Hematopoietic multipotent progenitor cell (in vitro differentiated cells): ENCODE results near the gene MCRIP2. TPM values are rescaled to one million over a fixed set of nuclear protein-coding genes. Genes with fewer than 3 reads are reported as not detected.

Source experiments
- DNase-seq, 3 donors: peaks; one replicate each; pipeline ENCODE4 v3.0.0-alpha.2; 2011 to 2015; ENCODE audit warnings: low read depth in 2 of 3, low spot score in 2 of 3
- total RNA-seq: library from RNA; depleted of rRNA; stranded (reverse); fragments of >200 nt; gene quantifications from one replicate; pipeline ENCODE4 v1.2.3, GENCODE V29; 2012

Gene MCRIP2
- total RNA-seq, 1 donor, result 20.5 TPM

DNA sequence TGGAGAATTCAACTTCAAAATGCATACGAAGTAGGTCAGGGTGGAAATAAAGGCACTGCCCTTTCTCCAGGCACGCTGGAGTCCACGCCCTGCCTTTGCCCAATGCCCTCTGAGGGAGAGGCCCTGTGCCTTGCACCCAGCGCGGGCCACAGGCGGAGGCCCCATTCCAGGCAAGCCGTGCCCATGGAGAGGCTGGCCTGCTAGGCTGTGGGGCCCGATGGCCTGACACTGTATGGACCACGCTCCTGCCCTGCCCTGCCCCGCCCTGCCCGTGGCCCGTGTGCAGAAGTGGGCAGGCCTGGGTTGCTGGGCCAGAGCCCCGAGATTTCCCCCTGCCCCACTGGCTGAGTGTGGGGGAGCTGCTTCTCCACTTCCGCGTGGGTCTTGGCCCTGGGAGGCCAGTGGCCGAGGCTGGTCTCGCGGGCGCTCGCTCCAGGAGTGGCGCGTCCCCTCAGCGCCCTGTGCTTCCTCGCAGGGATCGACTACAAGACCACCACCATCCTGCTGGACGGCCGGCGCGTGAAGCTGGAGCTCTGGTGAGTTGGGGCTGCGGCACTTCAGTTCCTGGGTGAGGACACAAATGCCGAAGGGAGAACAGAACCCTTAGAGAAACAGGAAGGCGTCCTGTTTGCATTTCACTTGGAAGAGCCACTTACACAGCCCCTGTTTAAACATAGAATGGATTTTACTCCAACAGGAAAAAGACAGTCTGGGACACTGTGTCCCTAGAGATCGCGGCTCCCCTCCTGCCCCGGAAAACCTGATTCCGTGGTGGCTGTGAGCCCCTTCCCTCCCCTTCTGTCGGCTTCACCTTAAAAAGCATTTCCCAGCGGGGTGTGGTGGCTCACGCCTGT lies 24.7 kb upstream of the MCRIP2 start:
- DNase-seq, result no peak

DNA sequence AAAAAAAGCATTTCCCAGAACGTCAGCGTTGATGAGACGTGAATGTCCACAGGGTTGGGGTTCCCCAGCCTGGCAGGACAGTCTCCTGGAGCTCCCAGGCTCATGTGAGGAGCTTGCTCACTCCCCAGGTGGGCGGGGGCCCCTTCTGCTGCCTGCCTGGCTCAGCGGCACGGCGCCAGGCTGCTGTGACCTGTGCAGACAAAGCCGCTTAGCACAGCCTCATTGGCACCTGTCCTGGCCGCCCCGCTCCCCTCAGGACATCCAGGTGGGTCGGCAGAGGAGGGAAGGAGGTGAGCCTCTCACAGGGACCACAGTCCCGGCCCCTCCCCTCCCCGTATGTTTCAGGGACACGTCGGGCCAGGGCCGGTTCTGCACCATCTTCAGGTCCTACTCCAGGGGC lies 23.8 kb upstream of the MCRIP2 start:
- DNase-seq, result no peak

DNA sequence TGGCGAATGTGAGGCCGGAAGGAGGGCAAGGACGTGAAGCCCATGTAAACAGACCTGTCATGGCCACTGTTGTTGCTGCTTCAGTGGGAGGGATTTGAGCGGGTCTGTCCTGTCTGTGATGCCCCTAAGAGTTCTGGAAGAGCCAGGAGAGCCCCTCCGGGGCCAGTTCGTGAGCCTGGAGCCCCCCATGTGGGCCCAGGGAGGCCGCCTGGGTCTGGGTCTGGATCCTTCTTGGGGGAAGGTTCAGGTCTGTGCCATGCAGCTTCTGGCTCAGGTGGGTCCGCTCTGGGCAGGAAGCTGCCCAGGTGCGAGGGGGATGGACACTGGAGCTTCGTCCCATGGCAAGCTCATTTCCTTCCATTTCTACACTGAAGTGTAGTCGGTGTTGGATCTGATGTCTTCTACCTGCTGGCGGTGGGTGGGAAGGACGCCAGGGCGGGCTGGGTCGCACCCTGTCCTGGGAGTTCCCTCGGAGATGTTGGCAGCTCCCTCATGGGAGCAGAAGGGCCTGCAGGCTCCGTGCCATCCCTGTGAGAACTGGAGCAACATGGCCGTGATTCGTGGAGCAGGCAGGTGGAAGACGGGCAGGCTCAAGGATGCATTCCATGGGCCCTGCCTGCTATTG lies 22.0 kb upstream of the MCRIP2 start:
- no peak for DNase-seq

DNA sequence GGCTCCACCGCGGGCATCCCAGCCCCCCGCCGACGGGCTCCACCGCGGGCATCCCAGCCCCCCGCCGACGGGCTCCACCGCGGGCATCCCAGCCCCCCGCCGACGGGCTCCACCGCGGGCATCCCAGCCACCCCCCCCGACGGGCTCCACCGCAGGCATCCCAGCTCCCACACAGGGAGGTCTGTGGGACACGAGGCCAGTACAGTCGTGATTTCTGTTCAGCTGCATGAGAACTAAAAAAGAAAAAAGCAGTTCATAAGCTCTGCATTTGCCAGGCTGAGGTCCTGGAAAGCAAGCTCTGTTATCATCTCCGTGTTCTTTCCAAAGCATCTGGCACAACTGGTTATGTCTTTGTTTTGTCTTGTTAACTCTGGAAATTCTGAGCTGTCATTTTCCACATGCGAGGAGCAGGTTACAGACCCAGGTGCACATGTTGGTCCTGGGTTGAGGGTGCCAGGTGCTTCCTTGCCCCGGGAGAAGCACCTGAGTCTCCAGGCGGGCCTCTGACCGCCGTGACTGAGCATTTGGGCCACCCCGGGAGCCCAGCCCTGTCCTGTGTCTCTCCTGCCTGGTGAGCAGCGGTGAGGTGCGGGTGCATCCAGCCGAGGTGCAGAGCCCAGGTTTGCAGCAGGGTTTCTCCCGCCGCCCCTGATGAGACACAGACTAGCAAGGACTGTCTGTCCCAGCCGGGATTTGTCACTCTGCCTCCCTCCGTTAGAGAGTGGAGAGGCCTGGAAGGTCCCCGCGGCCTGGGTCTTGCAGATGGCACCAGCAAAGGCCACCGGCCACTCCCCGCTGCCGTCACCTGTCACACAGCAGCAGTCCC lies 20.7 kb upstream of the MCRIP2 start:
- no peak for DNase-seq

DNA sequence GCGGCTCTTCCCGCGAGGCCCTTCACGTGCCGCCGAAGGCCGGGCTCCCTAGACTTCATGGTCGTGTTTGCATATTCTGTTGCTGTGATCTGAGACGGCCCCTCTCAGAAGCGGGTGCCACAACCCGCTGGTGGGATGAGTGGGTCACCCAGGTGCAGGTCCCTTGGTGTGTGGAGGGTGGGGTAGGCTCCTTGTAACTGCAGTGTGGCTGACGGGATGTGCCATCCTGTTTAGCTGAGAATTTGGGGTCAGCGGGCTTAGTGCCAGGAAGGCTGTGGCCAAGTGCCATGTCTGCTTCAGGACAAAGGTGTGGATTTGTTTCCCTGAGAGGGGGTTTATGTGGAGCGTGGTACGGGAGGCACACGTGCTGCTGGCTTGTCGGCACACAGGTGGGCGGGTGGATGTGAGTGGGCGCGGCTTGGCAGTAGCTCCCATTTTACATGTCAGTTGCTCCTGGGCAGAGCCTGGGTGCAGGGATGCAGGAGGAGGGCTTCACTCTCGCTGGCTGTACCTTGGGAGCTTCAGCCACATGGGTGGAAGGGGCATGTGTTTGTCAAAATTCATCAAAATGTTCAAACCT lies 20.0 kb upstream of the MCRIP2 start:
- no peak for DNase-seq

DNA sequence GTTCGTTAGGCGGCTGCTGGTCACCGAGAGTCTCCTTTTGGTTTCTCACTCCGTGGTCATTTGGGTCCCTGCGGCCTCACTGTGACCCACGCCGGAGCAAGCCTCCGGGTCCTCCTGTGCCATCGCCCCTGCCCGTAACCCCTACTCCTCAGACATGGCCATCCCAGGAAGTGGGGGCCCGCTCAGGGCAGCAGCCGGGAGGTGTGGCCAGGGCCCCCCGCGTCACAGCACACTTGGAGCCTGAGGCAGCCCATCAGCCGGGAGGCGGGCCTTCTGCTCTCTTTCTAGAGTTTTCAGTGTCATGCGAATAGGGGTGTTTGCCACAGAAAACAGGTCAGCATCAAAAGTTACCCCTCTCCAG lies 18.7 kb upstream of the MCRIP2 start:
- no peak for DNase-seq

DNA sequence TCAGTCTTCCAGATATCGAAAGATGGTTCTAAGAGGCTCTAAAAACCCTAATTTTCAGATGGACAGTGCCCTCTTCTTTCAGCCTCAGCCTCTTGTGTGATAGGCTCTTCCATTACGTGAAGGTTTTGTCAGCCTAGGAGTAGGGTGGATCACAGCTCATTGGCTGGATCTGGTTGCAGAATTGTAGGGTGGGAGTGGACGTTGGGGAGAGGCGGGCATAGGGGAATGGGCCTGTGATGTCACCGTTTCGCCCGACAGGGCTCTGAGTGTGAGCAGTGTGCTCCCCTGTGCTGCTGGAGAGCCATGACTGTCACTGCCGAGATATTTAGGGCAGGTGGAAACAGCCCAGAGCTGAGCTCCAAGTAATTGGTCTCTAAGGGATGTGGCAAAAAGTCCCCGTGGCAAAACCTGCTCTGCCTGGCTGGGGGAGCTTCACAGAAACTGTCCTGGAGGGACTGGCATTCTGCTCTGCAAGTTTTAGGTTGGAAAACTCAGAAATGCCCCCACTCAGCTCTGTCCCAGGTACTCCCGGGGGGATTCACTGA lies 17.0 kb upstream of the MCRIP2 start:
- DNase-seq, result no peak

DNA sequence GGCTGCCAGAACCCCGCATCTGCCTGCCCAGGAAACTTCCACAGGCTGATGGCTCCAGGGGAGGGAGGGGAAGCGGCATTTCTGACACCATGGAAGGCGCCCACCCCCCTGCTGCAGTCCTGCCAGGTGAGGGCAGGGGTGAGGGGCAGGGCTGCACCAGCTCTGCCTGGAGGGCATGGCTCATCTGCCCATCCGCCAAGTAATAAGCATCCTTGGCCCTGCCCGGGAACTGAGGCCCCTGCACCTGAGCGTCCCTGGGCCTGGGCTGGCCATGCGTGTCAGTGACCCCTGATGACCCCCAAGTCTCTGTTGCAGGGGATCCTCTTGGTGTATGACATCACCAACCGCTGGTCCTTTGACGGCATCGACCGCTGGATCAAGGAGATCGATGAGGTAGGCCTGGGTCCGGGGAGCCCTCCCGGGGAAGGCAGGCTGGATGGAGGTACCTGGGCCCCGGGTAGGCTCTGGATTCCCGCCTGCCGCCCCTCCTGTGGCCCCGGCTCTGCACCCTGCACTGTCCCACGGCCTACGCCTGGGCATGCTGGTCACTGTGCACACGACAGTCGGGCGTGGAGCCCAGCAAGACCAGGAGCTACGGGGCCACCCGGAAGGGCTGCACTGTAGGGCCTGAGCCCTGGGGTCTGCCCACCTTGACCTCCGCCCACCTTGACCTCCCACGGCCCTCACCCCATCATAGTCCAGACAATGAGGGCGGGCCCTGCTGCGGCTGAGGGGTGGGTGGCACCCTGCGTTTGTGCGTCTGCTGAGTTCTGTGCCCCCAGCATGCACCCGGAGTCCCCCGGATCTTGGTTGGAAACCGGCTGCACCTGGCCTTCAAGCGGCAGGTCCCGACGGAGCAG lies 16.3 kb upstream of the MCRIP2 start:
- no peak for DNase-seq

DNA sequence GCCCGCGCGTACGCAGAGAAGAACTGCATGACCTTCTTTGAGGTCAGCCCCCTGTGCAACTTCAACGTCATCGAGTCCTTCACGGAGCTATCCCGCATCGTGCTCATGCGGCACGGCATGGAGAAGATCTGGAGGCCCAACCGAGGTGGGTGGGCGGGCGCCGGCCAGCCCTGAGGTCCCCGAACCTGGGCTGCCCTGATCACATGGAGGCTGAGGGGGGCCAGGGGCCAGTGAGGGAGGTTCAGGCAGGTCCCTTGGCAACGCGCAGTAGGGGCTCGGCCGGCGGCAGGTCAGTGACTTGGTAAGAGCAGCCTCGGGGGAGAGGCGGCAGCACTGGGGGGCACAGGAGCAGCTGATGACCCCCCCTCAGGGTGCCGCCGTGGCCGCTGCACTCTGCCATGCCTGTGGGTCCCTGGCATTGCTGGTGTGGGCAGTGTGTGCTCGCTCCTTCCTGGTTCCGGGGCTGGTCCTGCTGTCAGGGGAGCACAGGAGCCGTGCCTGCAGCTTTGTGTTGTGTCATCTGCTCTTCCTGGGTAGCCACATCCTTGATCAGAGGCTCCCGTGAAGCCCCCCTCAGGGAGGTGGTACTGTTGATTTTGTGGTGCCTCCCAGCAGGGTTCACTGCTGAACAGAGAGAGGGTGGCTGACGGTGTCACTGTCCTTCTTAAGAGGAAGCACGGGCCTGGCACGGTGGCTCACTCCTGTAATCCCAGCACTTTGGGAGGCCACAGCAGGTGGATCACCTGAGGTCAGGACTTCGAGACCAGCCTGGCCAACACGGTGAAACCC lies 15.5 kb upstream of the MCRIP2 start:
- DNase-seq, result no peak

DNA sequence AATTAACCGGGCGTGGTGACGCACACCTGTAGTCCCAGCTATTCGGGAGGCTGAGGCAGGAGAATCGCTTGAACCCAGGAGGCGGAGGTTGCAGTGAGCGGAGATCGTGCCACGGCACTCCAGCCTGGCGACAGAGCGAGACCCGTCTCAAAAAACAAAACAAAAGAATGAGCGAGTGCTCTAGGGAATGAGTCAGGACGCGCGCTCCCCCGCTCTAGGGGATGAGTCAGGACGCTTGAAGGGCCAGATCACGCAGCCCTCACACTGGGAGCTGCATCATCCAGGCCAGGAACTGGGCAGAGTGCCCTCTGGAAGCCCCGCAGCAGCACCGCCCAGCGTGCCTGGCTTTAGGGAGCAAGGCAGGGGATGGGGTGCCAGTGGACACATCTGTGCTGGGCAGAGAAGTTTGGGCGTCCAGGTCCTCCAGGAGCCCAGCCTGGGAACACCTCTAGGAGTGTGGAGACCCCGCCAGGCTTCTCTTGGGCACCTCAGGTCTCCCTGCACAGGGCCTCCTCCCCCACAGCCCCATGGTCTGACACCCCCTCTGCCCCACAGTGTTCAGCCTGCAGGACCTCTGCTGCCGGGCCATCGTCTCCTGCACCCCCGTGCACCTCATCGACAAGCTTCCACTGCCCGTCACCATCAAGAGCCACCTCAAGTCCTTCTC lies 14.7 kb upstream of the MCRIP2 start:
- no peak for DNase-seq

DNA sequence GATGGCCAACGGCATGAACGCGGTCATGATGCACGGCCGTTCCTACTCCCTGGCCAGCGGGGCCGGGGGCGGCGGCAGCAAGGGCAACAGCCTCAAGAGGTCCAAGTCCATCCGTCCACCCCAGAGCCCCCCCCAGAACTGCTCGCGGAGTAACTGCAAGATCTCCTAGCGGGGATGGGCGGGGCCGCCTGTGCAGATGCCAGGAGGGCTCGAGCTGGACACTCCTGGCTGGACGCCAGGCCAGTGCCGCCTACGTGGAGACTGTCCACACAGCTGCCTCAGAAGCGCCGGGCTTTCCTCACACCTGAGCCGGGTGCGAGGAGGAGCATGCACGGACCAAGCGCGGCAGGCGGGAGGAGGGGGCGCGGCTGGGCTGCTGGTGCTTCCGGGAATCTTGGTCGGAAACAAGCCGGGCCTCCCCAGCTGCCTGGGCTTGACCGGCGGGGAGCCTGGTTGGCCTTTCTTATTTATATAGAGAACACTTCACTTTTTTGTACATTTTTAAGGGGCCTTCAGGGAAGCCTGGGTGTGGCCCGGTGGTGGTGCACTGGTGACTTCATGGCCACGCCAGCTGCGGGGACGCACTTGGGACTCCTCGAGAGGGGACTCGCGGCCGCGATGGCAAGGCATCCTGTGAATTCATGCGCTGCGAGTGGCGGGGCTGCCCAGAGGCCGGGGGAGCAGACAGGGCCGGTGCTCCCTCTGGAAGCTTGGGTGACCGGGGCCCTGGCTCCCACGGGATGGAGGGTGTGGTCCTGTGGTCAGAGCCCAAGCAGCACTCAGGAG lies 14.0 kb upstream of the MCRIP2 start:
- no peak for DNase-seq

DNA sequence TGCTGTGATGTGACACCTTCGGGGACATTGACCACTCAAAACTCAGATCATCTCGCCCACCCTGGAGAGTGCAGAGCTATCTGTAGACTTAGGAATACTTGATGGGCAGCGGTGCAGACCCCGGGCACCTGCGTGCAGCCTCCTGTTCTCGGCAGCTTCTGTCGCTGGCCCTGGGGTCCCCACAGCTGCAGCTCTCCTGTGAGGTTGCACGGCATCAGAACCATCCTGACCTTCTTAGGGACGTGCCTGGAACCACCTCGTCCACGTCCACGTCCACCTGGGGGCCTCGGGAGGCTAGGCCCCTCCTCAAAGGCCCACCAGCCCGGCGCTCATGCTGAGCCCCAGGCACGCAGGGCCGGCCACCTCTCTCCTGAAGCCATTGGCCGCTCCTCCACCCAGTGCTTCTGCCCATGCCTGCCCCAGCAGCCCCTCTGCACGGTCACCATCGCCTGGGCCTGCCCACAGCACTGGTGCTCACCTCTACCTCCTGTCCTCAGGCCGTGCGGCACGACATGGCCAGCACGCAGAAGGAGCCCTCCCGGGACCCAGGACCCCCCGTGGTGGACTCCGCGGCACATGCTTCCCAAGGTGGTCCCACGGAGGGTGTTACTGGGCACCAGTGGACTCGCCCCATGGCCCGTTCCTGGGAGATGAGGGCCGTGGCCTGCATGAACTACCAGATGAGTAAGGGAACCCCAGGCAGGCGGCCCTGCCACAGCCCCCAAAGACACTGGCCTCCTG lies 13.1 kb upstream of the MCRIP2 start:
- DNase-seq, result no peak

DNA sequence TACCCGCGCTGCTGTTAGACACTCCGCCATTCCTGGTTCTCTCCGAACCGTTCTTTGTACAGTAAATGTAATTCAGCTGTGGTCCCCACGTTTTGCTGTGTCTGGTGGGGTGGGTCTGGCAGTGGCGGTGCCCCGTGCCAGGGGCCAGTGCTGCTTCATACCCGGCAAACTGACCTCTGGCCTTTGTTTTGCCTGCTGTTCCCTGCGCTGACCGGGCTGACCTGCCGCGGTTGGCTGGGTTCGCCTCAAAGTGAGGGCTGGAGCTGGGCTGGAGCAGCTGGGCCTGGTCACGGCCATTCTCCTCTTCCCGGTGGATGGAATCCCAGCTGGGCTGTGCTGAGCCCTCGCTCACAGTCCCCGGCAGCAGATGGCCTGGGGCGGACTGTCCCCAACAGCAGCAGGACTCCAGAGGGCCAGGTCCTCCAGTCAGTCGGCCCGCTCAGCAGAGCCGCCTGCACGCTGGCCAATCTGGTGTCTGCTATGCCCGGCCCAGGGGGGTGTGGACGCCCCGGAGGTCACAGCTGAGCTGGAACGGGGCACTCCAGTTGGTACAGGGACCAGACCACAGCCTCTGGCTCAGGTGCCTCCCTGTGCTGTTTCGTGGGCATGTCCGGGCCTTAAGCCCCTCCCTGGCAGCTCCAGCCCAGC lies 12.3 kb upstream of the MCRIP2 start:
- no peak for DNase-seq

DNA sequence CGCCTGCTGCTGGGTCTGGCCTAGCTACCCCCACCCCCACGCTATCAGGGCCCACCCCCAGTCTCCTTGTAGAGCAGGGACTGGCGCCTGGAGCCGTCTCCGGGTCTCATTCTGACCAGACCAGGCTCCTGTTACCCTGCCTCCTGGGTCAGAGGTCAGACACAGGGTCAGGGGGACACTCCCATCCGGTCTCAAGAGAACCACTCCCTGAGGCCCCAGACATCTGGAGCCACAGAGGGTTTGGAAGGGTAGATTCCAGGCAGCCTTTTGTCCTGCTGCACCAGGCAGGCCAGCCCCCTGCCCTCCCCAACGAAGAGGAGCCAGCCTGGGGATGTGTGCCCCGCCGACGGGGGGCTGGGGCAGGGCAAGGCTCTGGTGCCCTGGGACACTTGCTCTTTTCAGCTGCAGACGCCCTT lies 11.8 kb upstream of the MCRIP2 start:
- no peak for DNase-seq

DNA sequence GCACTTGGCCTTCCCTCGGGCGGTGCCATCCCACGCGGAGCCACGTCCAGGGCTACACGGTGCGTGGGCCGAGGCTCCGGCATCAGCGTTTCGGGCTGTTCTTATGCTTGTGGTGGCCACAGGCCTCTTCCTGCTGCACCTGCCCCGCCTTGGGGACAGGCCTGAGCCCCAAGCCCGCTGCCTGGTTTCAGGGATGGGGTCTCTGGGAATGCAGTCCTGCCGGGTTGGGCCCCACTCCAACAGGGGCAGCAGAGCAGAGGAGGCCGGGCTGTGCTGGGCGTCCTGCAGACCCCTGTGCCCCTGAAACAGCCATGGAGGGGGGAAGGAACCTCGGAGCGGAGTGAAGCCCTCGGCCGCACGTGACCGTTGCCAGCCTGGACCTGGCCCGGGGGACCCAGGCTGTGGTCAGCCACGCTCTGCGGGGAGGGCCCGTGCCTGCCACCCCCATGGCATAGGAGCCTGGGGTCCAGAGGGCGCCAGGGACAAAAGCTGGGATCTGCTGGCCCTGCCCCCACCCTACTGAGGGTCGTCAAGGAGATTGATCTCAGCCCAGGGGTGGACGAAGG lies 11.3 kb upstream of the MCRIP2 start:
- DNase-seq, result no peak

DNA sequence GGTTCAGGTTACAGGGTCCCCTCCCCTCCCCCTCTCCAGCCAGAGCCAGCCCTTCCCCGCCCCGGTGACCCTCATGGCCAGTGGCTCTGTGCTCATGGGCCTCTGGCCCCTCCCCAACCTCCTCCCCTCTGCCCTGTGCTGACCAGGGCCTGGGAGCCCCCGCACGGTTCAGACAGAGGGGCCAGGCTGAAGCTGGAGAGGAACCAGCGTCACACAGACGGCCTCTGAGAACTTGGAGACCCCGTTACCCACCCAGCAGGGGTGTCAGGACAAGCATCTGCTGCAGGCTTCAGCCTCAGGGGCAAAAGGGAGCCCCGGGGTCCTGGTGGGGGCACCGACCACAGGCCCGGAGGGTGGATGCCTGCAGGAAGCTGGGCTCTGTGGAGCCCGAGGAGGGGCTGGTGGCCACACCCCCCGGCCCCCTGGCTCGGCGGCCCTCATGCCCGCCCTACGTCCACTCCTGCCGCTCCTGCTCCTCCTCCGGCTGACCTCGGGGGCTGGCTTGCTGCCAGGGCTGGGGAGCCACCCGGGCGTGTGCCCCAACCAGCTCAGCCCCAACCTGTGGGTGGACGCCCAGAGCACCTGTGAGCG lies 10.7 kb upstream of the MCRIP2 start, which contains the start of gene WFIKKN1:
Gene WFIKKN1, plus strand, starts transcription at position 171 of the 591 bp plus-strand sequence. Its CDS starts 269 bp downstream, at position 440.
- no peak for DNase-seq
